Ecto neural progenitor cell (in vitro differentiated cells): ENCODE measurements around the gene FZR1.

Experiments used
- DNase-seq: peaks from one replicate; pipeline ENCODE4 v3.0.0-alpha.2; 2018; ENCODE audit warnings: low spot score

FZR1 gene

DNA sequence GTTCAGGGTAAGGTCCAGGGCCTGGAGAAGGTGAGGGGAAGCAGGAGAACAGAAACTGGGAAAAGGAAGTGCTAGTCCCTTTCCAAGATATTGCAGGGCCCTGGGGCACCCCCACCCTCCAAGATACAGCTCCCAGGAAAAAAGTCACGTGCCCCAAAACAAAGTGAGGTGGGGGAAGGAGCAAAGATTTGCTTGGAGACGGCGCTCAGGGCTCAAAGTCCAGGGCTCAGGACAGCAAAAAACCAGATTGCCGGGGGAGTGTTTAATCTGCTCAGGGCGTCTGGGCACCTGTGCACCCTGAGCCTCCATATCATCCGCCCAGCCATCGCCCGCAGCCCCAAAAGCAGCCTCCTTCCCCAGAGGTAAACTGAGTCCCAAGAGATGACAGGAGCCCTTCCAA lies 32.1 kb upstream of the FZR1 start:
- no peak for DNase-seq

DNA sequence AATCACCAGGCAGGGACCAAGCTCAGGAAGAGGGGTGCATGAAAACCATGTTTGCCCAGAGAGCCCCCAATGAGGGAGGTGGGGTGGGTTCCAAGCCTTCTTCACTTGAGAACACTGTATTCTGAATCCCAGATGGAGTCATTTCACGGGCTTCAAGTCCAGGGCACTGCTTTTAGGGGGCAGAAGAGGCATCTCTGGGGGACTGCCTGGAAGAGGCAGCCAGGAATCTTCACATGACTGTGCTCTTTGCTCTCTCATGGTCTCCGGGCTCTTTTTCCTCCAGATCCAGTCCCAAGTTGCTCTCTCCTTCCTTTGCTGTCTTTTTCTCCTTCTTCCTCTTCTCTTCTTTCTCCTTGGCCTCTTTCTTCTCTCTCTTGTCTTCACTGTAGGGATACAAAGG lies 31.5 kb upstream of the FZR1 start:
- DNase-seq, result no peak

GRCh38 chr19:3475449-3475848 lies 30.7 kb upstream of the FZR1 start:
- no peak for DNase-seq

DNA sequence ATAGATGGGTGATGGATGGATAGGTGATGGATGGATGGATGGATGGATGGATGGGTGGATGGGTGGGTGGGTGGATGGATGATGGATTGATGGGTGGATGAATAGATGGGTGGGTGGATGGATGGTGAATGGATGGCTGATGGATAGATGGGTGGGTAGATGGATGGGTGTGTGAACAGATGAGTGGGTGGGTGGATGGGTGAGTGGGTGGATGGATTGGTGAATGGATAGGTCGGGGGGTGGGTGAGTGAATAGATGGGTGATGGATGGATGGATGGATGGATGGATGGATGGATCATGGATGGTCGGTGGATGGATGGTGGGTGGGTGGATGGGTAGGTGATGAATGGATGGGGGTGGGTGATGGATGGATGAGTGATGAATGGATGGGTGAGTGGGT lies 29.3 kb upstream of the FZR1 start:
- DNase-seq, result no peak

- DNase-seq, result no peak
Observed at GRCh38 chr19:3477506-3477905, 28.6 kb upstream of the FZR1 start.

DNA sequence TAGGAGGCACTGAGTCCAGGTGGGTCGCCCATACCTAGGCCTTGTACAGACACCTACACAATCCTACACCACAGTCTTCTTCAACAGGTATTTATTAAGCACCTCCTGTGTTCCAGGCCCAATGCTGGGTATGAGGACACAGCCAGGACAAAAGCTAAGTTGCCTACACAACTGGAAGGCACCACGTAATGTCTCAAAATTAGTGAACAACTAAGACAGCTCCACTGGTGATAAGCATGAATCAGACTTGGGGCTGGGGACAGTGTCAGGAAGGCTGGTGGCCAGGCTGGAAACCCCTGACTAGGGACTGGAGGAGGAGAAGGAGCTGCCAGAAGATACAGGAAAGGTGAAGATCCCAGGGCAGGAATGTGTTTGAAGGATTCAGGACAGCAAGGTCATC lies 28.2 kb upstream of the FZR1 start:
- DNase-seq, result no peak

DNA sequence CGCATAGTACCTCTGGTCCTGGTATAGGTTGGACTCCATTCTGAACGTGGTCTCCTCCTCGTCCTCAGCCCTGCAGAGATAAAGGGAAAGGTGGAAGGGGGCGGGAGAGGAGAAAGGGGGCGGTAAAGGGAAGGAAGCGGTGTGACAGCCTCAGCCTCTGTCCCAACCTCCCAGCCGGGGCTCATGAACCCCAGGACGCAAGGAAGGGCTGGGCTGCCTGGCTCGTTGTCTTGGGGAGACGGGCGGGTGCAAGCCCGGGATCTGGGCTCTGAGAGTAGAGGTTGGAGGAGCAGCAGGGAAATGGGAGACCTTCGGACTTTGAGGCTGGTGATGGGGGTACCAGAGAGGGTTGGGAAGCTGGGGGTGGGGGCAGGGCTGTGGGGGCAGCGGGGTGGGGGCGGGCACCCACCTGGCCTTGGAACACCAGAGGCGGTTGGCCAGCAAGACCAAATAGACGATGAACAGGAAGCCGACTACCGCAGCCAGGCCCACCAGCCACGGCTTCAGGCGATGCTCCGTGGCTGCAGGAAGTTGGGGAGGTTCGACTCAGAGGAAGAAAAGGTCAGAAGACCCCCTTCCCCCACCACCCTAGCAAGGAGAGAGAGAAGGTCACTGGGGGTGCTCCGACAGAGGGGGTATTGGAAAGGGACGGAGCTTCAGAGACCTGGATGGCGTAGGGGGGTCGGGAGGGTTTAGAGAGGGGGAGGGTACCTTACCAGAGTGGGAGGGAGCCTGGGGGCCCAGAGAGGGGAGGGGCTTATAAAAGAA lies 27.5 kb upstream of the FZR1 start:
- no peak for DNase-seq

DNA sequence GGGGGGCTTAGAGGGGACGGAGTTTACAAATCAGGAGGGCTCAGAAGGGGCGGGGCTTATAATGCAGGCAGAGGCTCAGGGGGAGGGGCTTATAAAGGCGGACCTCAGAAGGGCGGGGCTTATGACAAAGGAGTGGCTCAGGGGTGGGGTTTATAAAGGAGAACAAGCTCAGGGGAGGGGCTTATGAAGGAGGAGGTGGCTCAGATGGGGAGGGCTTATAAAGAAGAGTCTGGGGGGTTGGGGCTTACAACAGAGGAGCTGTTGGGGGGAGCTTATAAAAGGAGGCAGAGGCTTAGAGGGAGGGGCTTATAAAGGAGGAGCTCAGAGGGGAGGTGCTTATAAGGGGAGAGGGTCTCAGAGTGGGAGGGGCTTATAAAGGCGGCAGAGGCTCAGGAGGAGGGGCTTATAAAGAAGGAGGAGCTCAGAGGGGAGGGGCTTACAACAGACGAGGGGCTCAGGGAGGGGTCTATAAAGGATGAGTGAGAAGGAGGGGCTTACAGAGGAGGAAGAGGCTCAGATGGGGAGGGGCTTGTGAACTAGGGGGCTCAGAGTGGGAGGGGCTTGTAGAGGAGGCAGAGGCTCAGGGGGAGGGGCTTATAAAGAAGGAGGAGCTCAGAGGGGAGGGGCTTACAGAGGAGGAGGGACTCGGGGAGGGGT lies 26.8 kb upstream of the FZR1 start:
- no peak for DNase-seq

DNA sequence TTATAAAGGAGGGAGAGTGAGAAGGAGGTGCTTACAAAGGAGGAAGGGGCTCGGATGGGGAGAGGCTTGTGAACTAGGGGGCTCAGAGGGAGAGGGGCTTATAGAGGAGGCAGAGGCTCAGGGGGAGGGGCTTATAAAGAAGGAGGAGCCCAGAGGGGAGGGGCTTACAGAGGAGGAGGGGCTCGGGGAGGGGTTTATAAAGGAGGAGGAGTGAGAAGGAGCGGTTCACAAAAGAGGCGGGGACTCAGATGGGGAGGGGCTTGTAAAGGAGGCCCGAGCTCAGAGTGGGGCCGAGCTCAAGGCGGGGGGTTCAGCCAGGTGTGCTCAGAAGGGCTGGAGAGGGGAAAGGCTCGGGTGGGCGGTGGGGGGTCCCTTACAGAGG lies 26.3 kb upstream of the FZR1 start:
- DNase-seq, result no peak

DNA sequence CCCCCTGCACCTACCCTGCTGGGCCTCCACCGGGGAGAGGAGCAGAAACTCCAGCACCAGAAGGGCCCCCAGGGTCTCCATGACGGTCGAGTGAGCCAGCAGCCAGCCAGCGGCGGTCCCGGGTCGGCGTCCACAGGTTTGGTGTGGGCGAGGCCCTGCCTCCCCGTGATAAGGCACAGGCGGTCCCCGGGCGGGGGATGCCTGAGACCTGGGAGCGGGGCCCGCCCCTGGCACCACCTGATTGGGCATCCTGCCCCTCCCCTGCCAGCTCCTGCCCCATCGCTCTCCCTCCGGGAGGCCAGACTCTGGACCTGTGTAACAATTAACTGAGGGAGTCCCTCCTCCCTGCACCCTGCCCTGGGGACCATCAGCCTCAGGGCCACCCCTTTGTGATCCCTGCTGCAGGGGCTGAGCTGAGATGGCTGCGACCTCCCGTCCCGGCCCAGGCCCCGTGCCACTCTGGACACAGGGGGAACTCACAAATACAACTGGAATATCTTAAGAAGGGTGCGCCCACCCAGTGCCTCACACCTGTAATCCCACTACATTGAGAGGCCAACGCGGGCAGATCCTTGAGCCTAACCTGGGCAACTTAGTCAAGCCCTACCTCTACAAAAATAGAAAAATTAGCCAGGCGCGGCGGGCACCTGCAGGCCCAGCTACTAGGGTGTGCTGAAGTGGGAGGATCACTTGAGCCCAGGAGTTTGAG lies 25.6 kb upstream of the FZR1 start, which contains the start of gene SMIM24:
SMIM24 (minus strand) TSS at position 143 of the 709 bp plus-strand sequence; CDS start at position 81, 62 bp downstream.
- DNase-seq, result no peak

GRCh38 chr19:3481241-3482090 lies 24.6 kb upstream of the FZR1 start:
- DNase-seq, result no peak

GRCh38 chr19:3482507-3483225 lies 23.4 kb upstream of the FZR1 start:
- DNase-seq, result no peak

DNA sequence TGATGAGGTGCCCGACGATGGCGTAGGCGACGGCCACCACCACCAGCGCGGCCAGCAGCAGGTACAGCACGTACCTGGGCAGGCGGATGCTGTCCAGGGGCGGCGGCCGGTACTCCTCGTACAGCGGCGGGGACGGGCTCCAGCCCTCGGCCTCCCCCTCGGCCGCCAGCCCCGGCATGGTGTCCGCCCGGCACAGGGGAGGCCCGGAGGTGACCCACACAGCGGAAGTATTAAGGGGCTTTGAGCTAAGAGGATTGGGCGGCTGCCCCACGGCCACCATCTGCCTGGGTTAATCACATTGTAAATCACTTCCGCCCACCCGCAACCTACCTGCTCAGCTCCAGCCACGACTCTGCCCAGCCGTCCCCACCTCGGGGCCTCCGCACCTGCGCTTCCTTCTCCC lies 22.9 kb upstream of the FZR1 start, which contains the start of gene SMIM44:
SMIM44 (minus strand) TSS at position 216 of the 403 bp plus-strand sequence; CDS start at position 178, 38 bp downstream.
- DNase-seq, result no peak

GRCh38 chr19:3491396-3492119 lies 14.6 kb upstream of the FZR1 start:
- DNase-seq, result no peak

DNA sequence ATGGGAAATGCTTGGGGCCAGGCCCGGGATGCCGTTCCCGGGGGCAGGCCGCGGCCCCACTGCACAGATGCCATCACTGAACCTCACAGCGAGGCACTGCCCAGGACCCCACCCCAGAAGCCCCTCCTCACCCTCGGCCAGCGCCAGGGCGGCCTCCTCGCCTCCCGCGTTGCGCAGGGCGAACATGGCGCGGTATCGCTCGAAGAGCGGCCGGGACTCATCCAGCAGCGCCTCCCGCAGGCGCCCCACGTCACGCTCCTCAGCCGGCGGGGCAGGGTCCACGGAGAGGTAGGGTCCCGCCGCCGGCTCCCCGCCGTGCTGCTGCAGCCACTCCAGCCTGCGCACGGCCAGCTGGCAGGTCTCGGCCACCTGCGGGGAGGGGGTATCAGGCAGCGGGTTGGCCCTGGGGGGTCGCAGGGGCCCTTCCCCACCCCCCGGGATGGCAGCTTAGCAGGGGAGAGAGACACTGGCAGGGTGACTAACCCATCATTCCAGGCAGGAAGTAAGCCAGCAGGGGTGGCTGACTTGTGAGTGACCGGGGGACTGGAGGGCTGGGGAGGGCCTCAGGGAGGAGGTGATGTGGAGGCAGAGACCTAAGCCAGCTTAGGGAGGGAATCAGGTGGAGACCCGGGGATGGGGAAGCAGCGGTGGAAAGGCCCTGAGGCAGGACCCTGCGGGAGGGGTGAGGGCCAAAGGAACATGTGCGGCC lies 13.8 kb upstream of the FZR1 start:
- DNase-seq, result no peak

GRCh38 chr19:3492919-3493318 lies 13.2 kb upstream of the FZR1 start:
- no peak for DNase-seq

DNA sequence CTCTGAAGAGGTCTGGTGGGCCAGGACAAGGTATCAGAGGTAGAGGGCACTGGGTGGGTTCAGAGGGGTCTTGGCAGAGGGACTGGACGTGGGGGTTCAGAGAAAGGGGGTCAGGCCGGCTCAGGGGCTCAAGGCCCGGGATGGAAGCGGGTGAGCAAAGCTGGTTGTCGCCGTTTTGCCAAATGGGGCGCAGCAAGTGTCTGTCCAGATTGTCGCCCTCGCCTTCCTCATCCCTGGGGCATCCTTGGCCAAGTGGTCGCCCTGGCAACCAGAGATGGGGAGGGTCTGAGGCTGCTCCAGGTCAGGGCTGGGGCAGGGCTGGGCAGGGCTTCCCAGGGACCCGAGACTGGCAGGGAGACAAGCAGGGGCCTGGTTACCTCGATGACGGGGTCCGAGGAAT lies 12.5 kb upstream of the FZR1 start:
- DNase-seq, result no peak

GRCh38 chr19:3494051-3494450 lies 12.1 kb upstream of the FZR1 start:
- DNase-seq, result no peak

DNA sequence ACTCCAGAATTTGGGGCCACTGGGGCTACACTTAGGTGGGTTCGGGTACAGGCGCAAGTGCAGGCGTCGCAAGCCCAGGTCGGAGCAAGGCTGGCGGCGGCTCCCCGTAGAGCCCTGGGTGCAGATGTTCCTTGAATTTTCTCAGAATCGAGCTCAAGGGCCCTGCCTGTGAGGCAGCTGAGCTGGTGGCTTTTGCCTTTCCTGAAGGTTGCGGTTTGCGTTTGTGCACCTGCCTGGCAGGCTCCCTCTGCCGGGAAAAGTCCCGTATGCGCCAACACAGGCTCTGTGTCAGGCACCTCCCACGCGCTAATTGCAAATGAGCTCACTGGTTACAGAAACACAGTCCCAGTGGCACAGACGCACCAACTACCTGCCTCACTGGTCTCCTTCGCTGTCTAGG lies 11.6 kb upstream of the FZR1 start:
- DNase-seq, result no peak
